IMR-90 (cell line): ENCODE results near the gene PRR5. TPM values are rescaled to one million over a fixed set of nuclear protein-coding genes. Genes with fewer than 3 reads are reported as not detected.

Experiments
- ATAC-seq: fragments of 200-7000 bp; cut with Tn5 transposase; 2 replicates; pipeline ENCODE4 v1.9.1; 2020; ENCODE audit warnings: low read depth, mild to moderate bottlenecking, moderate library complexity
- BruUV-seq: library from RNA; stranded (reverse); fragments of 400-500 nt; replicated peaks from 2 replicates; lab custom pipeline; 2021; lab: Mats Ljungman, UMichigan
- CTCF ChIA-PET: fragments of 300-600 bp; formaldehyde crosslinking; extraction: SDS; loops from one replicate; lab custom pipeline; 2021; ENCODE audit warnings: antibody characterized with exemption; lab: Yijun Ruan, JAX
- POLR2A ChIA-PET: fragments of 300-600 bp; sonication (Branson Sonifier 250); formaldehyde crosslinking; loops from one replicate; lab custom pipeline; 2022; ENCODE audit warnings: antibody characterized with exemption; ENCODE audit not compliant: unreplicated experiment; lab: Charles Lee
- DNase-seq: peaks from one replicate; pipeline ENCODE4 v3.0.0; 2013
- H2AFZ ChIP-seq: replicated peaks from 2 replicates; pipeline ENCODE3; 2013; ENCODE audit warnings: low read length, mild to moderate bottlenecking; ENCODE audit not compliant: poor library complexity
- H2AK5ac ChIP-seq: 2 replicates; pipeline ENCODE4 v1.6.1; 2013; ENCODE audit warnings: low read depth, low read length, inconsistent platforms
- H2AK9ac ChIP-seq: replicated peaks from 2 replicates; pipeline ENCODE3; 2013; ENCODE audit warnings: mild to moderate bottlenecking, low read depth, low read length, moderate library complexity; ENCODE audit not compliant: poor library complexity
- H2BK120ac ChIP-seq: 2 replicates; pipeline ENCODE4 v1.6.1; 2013; ENCODE audit warnings: low read depth, low read length, inconsistent platforms
- H2BK15ac ChIP-seq: 3 replicates; pipeline ENCODE4 v1.6.1; 2013; ENCODE audit warnings: low read depth, low read length, inconsistent platforms
- H2BK20ac ChIP-seq: 2 replicates; pipeline ENCODE4 v1.6.1; 2013; ENCODE audit warnings: low read depth, mild to moderate bottlenecking, inconsistent platforms, low read length, moderate library complexity
- H2BK5ac ChIP-seq: 2 replicates; pipeline ENCODE4 v1.6.1; 2013; ENCODE audit warnings: mild to moderate bottlenecking, low read depth, low read length, inconsistent platforms; ENCODE audit not compliant: poor library complexity, severe bottlenecking
- H3K14ac ChIP-seq: replicated peaks from 2 replicates; pipeline ENCODE4 v1.6.1; 2013; ENCODE audit warnings: low read depth, low read length, inconsistent platforms
- H3K18ac ChIP-seq: 2 replicates; pipeline ENCODE4 v1.6.1; 2013; ENCODE audit warnings: low read depth, low read length, control low read depth
- H3K23ac ChIP-seq: 2 replicates; pipeline ENCODE4 v1.6.1; 2013; ENCODE audit warnings: low read depth, low read length, inconsistent platforms
- H3K27ac ChIP-seq: 2 replicates; pipeline ENCODE4 v1.5.1; 2013; ENCODE audit warnings: mild to moderate bottlenecking, control low read depth, low read length; ENCODE audit not compliant: insufficient read depth
- H3K27me3 ChIP-seq: 2 replicates; pipeline ENCODE4 v1.6.1; 2013; ENCODE audit warnings: low read length; ENCODE audit not compliant: control insufficient read depth, insufficient read depth
- H3K36me3 ChIP-seq: 2 replicates; pipeline ENCODE4 v1.6.1; 2013; ENCODE audit warnings: low read length, mixed read lengths; ENCODE audit not compliant: control insufficient read depth, insufficient read depth
- H3K4ac ChIP-seq: 2 replicates; pipeline ENCODE4 v1.6.1; 2013; ENCODE audit warnings: low read depth, low read length, inconsistent platforms
- H3K4me1 ChIP-seq: 2 replicates; pipeline ENCODE4 v1.6.1; 2013; ENCODE audit warnings: low read length, mixed read lengths; ENCODE audit not compliant: control insufficient read depth, insufficient read depth
- H3K4me2 ChIP-seq: 2 replicates; pipeline ENCODE4 v1.6.1; 2013; ENCODE audit warnings: low read depth, mild to moderate bottlenecking, control low read depth, low read length, moderate library complexity
- H3K4me3 ChIP-seq: 2 replicates; pipeline ENCODE4 v1.5.1; 2013; ENCODE audit warnings: low read depth, mild to moderate bottlenecking, control low read depth, low read length, moderate library complexity; ENCODE audit not compliant: insufficient read depth
- H3K56ac ChIP-seq: 2 replicates; pipeline ENCODE4 v1.6.1; 2013; ENCODE audit warnings: low read length, inconsistent platforms; ENCODE audit not compliant: insufficient read depth; ENCODE audit errors: extremely low read depth
- H3K79me1 ChIP-seq, 2 experiments: 2 replicates each; pipeline ENCODE4 v1.6.1; 2013; ENCODE audit warnings: low read length in 2 of 2, inconsistent platforms in 1 of 2, low read depth in 1 of 2
- H3K9ac ChIP-seq: 2 replicates; pipeline ENCODE4 v1.6.1; 2013; ENCODE audit warnings: low read depth, low read length, control low read depth
- H3K9me1 ChIP-seq: 2 replicates; pipeline ENCODE4 v1.6.1; 2013; ENCODE audit warnings: low read length, inconsistent platforms; ENCODE audit not compliant: insufficient read depth
- H3K9me3 ChIP-seq: 2 replicates; pipeline ENCODE4 v1.6.1; 2013; ENCODE audit warnings: low read length; ENCODE audit not compliant: control insufficient read depth, insufficient read depth
- H4K20me1 ChIP-seq: 2 replicates; pipeline ENCODE4 v1.6.1; 2013; ENCODE audit warnings: low read length, inconsistent platforms; ENCODE audit not compliant: insufficient read depth
- H4K5ac ChIP-seq: 2 replicates; pipeline ENCODE4 v1.6.1; 2013; ENCODE audit warnings: mild to moderate bottlenecking, low read depth, low read length, control low read depth
- H4K8ac ChIP-seq, 2 experiments: 2 replicates each; pipeline ENCODE4 v1.6.1; 2013; ENCODE audit warnings: low read depth in 2 of 2, low read length in 2 of 2, control low read depth in 1 of 2, inconsistent platforms in 1 of 2
- H4K91ac ChIP-seq: 2 replicates; pipeline ENCODE4 v1.6.1; 2013; ENCODE audit warnings: low read depth, low read length, inconsistent platforms; ENCODE audit not compliant: insufficient read depth
- BHLHE40 ChIP-seq: fragments of 150-350 bp; IDR thresholded peaks from 2 replicates; pipeline ENCODE4 v1.6.1; 2016; ENCODE audit warnings: mild to moderate bottlenecking, low read depth, low read length
- CEBPB ChIP-seq: IDR thresholded peaks from 2 replicates; pipeline ENCODE4 v1.6.1; 2012; ENCODE audit warnings: low read depth, low read length, improper control_type of control experiment
- FOS ChIP-seq: fragments of 150-350 bp; IDR thresholded peaks from 2 replicates; pipeline ENCODE4 v1.6.1; 2016; ENCODE audit warnings: low read depth, low read length
- MXI1 ChIP-seq: IDR thresholded peaks from 2 replicates; pipeline ENCODE4 v1.6.1; 2012; ENCODE audit warnings: low read depth, mild to moderate bottlenecking, low read length, moderate library complexity, borderline replicate concordance
- RAD21 ChIP-seq: IDR thresholded peaks from 2 replicates; pipeline ENCODE4 v1.6.1; 2012; ENCODE audit warnings: low read length, improper control_type of control experiment
- WGBS, 2 experiments: methylation state at CpG; one replicate each; pipeline versions ENCODE4 v1.1.5 to v1.1.7; 2013; ENCODE audit warnings: missing lambda C conversion rate in 2 of 2; ENCODE audit not compliant: insufficient read length in 1 of 2; ENCODE audit errors: extremely low coverage in 2 of 2; 5-methylcytosine and 5-hydroxymethylcytosine counted together
- dilution Hi-C: fragments of 300-500 bp; cut with HindIII; formaldehyde crosslinking; loops from one replicate; pipeline ENCODE4 v1.14.3; 2018; ENCODE audit warnings: low sequenced_read_pairs; ENCODE audit not compliant: unreplicated experiment
- in situ Hi-C: fragments of 300-500 bp; cut with MboI; formaldehyde crosslinking; loops from 3 replicates; pipeline ENCODE4 v1.14.3; 2019; ENCODE audit warnings: low sequenced_read_pairs, inconsistent platforms, mixed read lengths
- intact Hi-C: fragments of 100-400 bp; cut with micrococcal nuclease; formaldehyde crosslinking; loops from 2 replicates; pipeline ENCODE4 v1.10.0; 2022
- polyA plus RNA-seq, 3 experiments: library from polyadenylated mRNA; depleted of rRNA; stranded (reverse); fragments of >200 nt; gene quantifications; 2 replicates each; pipeline ENCODE4 v1.2.3, GENCODE V29; 2012; ENCODE audit warnings: low replicate concordance in 1 of 3
- total RNA-seq: library from RNA; depleted of rRNA; stranded (reverse); fragments of >200 nt; gene quantifications from 2 replicates; pipeline ENCODE4 v1.2.3, GENCODE V29; 2012
- TF ChIP-seq, protein P1 (sequence below): fragments of 150-350 bp; IDR thresholded peaks from 2 replicates; pipeline ENCODE4 v1.6.1; 2017; ENCODE audit warnings: mild to moderate bottlenecking, antibody characterized with exemption, low read length, low read depth
- TF ChIP-seq, protein P2 (sequence below): conservative IDR thresholded peaks from 2 replicates; pipeline ENCODE4 v1.5.1; 2012; ENCODE audit warnings: mild to moderate bottlenecking, low read depth, low read length, improper control_type of control experiment

Gene PRR5
- total and polyA plus RNA-seq, 2 of the 4 experiments (the other 2 are of a cell fraction): 8.1 to 24.3 TPM

DNA sequence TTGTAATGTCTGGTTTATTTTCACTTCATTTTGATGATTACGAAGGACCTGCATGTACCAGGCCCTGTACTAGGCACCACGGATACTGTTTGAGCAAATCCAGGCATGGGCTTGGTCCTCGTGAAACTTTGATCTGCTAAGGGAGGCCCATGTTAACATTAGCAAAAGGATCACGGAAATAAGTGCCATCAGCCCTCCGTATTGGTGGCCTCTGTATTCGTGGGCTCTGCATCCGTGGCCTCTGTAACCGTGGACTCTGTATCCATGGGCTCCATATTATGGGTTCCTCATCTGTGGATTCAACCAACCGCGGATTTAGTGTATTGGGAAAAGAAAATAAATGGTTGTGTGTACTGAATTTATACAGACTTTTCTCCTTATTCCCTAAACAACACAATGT lies 59.0 kb downstream of the PRR5 start:
- H3K14ac ChIP-seq: no peak overlapping the region
- dilution Hi-C loops (no loop called here), intact Hi-C loops (no loop called here), in situ Hi-C loops (no loop called here)
- no peak overlapping the region for H2BK120ac ChIP-seq
- H3K4ac ChIP-seq: no peak overlapping the region
- H2BK15ac ChIP-seq: no peak overlapping the region
- no peaks in the 10 kb centered on the region for H3K36me3 ChIP-seq
- peaks cover 31% of the 10 kb centered on the region for H3K27me3 ChIP-seq
- no peaks in the 10 kb centered on the region for H3K79me1 ChIP-seq
- no peak overlapping the region for H3K27ac ChIP-seq
- no peak overlapping the region for H3K56ac ChIP-seq
- ATAC-seq (no peak), DNase-seq (no peak)
- no peaks in the 10 kb centered on the region for H3K9me3 ChIP-seq
- H3K4me2 ChIP-seq: no peak overlapping the region
- H3K18ac ChIP-seq: no peak overlapping the region
- no peak overlapping the region for H4K5ac ChIP-seq
- no peak overlapping the region for H2AFZ ChIP-seq
- H3K9me1 ChIP-seq: peaks cover 3% of the 10 kb centered on the region; the same call in 1 of the 2 replicates
- H2BK5ac ChIP-seq: no peak overlapping the region
- no peaks in the 10 kb centered on the region for H4K20me1 ChIP-seq
- no peak overlapping the region for H4K91ac ChIP-seq
- no peak overlapping the region for H3K23ac ChIP-seq
- no peak overlapping the region for H3K9ac ChIP-seq
- H4K8ac ChIP-seq: no peak overlapping the region
- 69% methylated on average over 3 of the region's 10 CpGs; no CpG with 5 or more reads in 1 of the 2 experiments for WGBS, 2 experiments
- CTCF ChIA-PET: no interaction called here
- TF ChIP-seq MXI1 (no peak), BHLHE40 (no peak), RAD21 (no peak), FOS (no peak), CEBPB (no peak)
- TF ChIP-seq, protein P1, sequence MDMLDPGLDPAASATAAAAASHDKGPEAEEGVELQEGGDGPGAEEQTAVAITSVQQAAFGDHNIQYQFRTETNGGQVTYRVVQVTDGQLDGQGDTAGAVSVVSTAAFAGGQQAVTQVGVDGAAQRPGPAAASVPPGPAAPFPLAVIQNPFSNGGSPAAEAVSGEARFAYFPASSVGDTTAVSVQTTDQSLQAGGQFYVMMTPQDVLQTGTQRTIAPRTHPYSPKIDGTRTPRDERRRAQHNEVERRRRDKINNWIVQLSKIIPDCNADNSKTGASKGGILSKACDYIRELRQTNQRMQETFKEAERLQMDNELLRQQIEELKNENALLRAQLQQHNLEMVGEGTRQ: no peak
- TF ChIP-seq, protein P2, sequence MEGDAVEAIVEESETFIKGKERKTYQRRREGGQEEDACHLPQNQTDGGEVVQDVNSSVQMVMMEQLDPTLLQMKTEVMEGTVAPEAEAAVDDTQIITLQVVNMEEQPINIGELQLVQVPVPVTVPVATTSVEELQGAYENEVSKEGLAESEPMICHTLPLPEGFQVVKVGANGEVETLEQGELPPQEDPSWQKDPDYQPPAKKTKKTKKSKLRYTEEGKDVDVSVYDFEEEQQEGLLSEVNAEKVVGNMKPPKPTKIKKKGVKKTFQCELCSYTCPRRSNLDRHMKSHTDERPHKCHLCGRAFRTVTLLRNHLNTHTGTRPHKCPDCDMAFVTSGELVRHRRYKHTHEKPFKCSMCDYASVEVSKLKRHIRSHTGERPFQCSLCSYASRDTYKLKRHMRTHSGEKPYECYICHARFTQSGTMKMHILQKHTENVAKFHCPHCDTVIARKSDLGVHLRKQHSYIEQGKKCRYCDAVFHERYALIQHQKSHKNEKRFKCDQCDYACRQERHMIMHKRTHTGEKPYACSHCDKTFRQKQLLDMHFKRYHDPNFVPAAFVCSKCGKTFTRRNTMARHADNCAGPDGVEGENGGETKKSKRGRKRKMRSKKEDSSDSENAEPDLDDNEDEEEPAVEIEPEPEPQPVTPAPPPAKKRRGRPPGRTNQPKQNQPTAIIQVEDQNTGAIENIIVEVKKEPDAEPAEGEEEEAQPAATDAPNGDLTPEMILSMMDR: no peak
- H2AK9ac ChIP-seq: no peak overlapping the region
- peaks cover 7% of the 10 kb centered on the region; the same call in 1 of the 2 replicates for H3K4me1 ChIP-seq
- POLR2A ChIA-PET: no interaction called here
- H2AK5ac ChIP-seq: no peak overlapping the region
- no peak overlapping the region for H2BK20ac ChIP-seq
- no peak overlapping the region for H3K4me3 ChIP-seq
- no TSS peak for BruUV-seq
